Measurements from ENCODE around the gene APLP2. TPM values are rescaled to one million over a fixed set of nuclear protein-coding genes. Genes with fewer than 3 reads are reported as not detected.

Gene APLP2
- total and polyA plus RNA-seq, 8 donors: 41.1 to 563 (median 147) TPM

- peaks cover 0 to 6% (median 3%) of the 10 kb centered on the region in 4 donors for H3K9me3 ChIP-seq
- peaks cover 0 to 23% (median 7%) of the 10 kb centered on the region in 4 donors for H3K4me1 ChIP-seq
- no peak overlapping the region for H3K27ac ChIP-seq
- intact Hi-C loops (cut with DNase I; ENCODE audit: low total_unique reads): no loop called here
- no peak for DNase-seq
- no peak overlapping the region for H3K4me3 ChIP-seq
- TF ChIP-seq CTCF (IDR thresholded peaks at IDR 0.05): no peak
- TF ChIP-seq POLR2A (IDR thresholded peaks at IDR 0.05): no peak
- no peak for TF ChIP-seq POLR2AphosphoS5 (IDR thresholded peaks at IDR 0.05)
- TF ChIP-seq EP300 (IDR thresholded peaks at IDR 0.05): no peak
- no peaks in the 10 kb centered on the region for H3K36me3 ChIP-seq
- no peaks in the 10 kb centered on the region for H3K27me3 ChIP-seq
- 85 to 87% (median 86%) methylated on average over 3 of the region's 3 CpGs for WGBS, 5 donors
These were observed 17.1 kb upstream of the APLP2 start for GRCh38 chr11:130052567-130052966.

- DNase-seq: no peak
- Histone ChIP-seq H3K27ac (no peak overlapping the region), H3K27me3 (peaks cover 0 to 3% (median 0%) of the 10 kb centered on the region in 3 donors), H3K4me3 (no peak overlapping the region), H3K4me1 (peaks cover 0 to 16% (median 5%) of the 10 kb centered on the region in 4 donors), H3K36me3 (no peaks in the 10 kb centered on the region), H3K9me3 (peaks cover 0 to 6% (median 3%) of the 10 kb centered on the region in 4 donors)
- intact Hi-C loops (cut with DNase I; ENCODE audit: low total_unique reads): no loop called here
- TF ChIP-seq CTCF (IDR thresholded peaks at IDR 0.05): no peak
- no peak for TF ChIP-seq POLR2AphosphoS5 (IDR thresholded peaks at IDR 0.05)
- no peak for TF ChIP-seq EP300 (IDR thresholded peaks at IDR 0.05)
- TF ChIP-seq POLR2A (IDR thresholded peaks at IDR 0.05): no peak
- whole genome bisulfite sequencing, 5 donors: 18 to 39% (median 30%) methylated on average over 2 of the region's 2 CpGs
These were observed 14.7 kb upstream of the APLP2 start for GRCh38 chr11:130054966-130055365.

GRCh38 chr11:130055617-130056016 lies 14.1 kb upstream of the APLP2 start:
- no peak for TF ChIP-seq CTCF (IDR thresholded peaks at IDR 0.05)
- TF ChIP-seq EP300 (IDR thresholded peaks at IDR 0.05): no peak
- TF ChIP-seq POLR2A (IDR thresholded peaks at IDR 0.05): no peak
- TF ChIP-seq POLR2AphosphoS5 (IDR thresholded peaks at IDR 0.05): no peak
- H3K36me3 ChIP-seq: no peaks in the 10 kb centered on the region
- 55 to 81% (median 73%) methylated on average over 5 of the region's 5 CpGs for WGBS, 5 donors
- no peak overlapping the region for H3K4me3 ChIP-seq
- H3K27ac ChIP-seq: no peak overlapping the region
- peaks cover 0 to 3% (median 0%) of the 10 kb centered on the region in 3 donors for H3K27me3 ChIP-seq
- peak in 1 of 2 donors; percentile 40 for DNase-seq
- intact Hi-C loops (cut with DNase I; ENCODE audit: low total_unique reads): no loop called here
- peaks cover 0 to 10% (median 2%) of the 10 kb centered on the region in 4 donors for H3K4me1 ChIP-seq
- H3K9me3 ChIP-seq: peaks cover 0 to 6% (median 3%) of the 10 kb centered on the region in 4 donors

GRCh38 chr11:130061017-130061416 lies 8.7 kb upstream of the APLP2 start:
- no peaks in the 10 kb centered on the region for H3K9me3 ChIP-seq
- no peaks in the 10 kb centered on the region for H3K36me3 ChIP-seq
- no peak overlapping the region for H3K4me3 ChIP-seq
- H3K27me3 ChIP-seq: peaks cover 0 to 3% (median 0%) of the 10 kb centered on the region in 3 donors
- intact Hi-C loops (cut with DNase I; ENCODE audit: low total_unique reads): no loop called here
- TF ChIP-seq POLR2A (IDR thresholded peaks at IDR 0.05) (no peak), CTCF (IDR thresholded peaks at IDR 0.05) (no peak)
- DNase-seq: no peak
- WGBS, 5 donors: 75 to 95% (median 81%) methylated on average over 1 of the region's 1 CpG
- peaks cover 0 to 5% (median 0%) of the 10 kb centered on the region in 4 donors for H3K4me1 ChIP-seq
- no peak overlapping the region for H3K27ac ChIP-seq
